GM12878 (cell line): ENCODE data around the gene GMIP. TPM values are rescaled to one million over a fixed set of nuclear protein-coding genes. Genes with fewer than 3 reads are reported as not detected.

Experiments used
- ATAC-seq: fragments of 200-7000 bp; cut with Tn5 transposase; 3 replicates; pipeline ENCODE4 v1.9.1; 2020; ENCODE audit warnings: mild to moderate bottlenecking, moderate library complexity
- BruUV-seq: library from RNA; stranded (reverse); fragments of 400-500 nt; replicated peaks from 2 replicates; lab custom pipeline; 2021; lab: Mats Ljungman, UMichigan
- CTCF ChIA-PET: fragments of 300-600 bp; sonication (Branson Sonifier 250); formaldehyde crosslinking; extraction: SDS; loops from one replicate; lab custom pipeline; 2021; ENCODE audit warnings: inconsistent platforms; lab: Yijun Ruan, JAX
- POLR2A ChIA-PET: fragments of 350-600 bp; formaldehyde crosslinking; extraction: SDS; loops from one replicate; lab custom pipeline; 2021; ENCODE audit warnings: inconsistent platforms; lab: Charles Lee
- RAD21 ChIA-PET: fragments of 300-600 bp; sonication (Branson Sonifier 250); formaldehyde crosslinking; loops from one replicate; lab custom pipeline; 2023; ENCODE audit warnings: antibody characterized with exemption; ENCODE audit not compliant: unreplicated experiment; lab: Charles Lee
- SMC1A ChIA-PET: fragments of 300-600 bp; sonication (Branson Sonifier 250); formaldehyde crosslinking; loops from one replicate; lab custom pipeline; 2023; ENCODE audit not compliant: unreplicated experiment, uncharacterized antibody; lab: Charles Lee
- DNase-seq: peaks from one replicate; pipeline ENCODE4 v3.0.0-alpha.2; 2011; ENCODE audit warnings: low read depth, low spot score
- FAIRE-seq: peaks from 3 replicates; lab custom pipeline; 2011; peaks lifted over from hg19 to GRCh38; lab: Jason Lieb, UNC
- H2AFZ ChIP-seq: 2 replicates; pipeline ENCODE4 v1.6.0; 2011; ENCODE audit warnings: low read depth, low read length, control low read depth; ENCODE audit not compliant: control insufficient read depth
- H3K27ac ChIP-seq: 2 replicates; pipeline ENCODE4 v1.5.1; 2011; ENCODE audit warnings: control low read depth; ENCODE audit not compliant: control insufficient read depth, insufficient read depth
- H3K27me3 ChIP-seq, 2 experiments: replicated peaks in 1 of 2; 2 replicates each; pipeline versions ENCODE4 v1.6.0 to v1.6.1; 2011; ENCODE audit warnings: low read length in 1 of 2; ENCODE audit not compliant: control insufficient read depth in 2 of 2, insufficient read depth in 2 of 2
- H3K36me3 ChIP-seq, 2 experiments: 2 replicates each; pipeline ENCODE4 v1.5.1; 2011; ENCODE audit warnings: low read length in 1 of 2; ENCODE audit not compliant: control insufficient read depth in 2 of 2, insufficient read depth in 2 of 2
- H3K4me1 ChIP-seq: 2 replicates; pipeline ENCODE4 v1.6.1; 2011; ENCODE audit warnings: mild to moderate bottlenecking, low read length, moderate library complexity, mixed read lengths; ENCODE audit not compliant: control insufficient read depth, insufficient read depth
- H3K4me2 ChIP-seq: 2 replicates; pipeline ENCODE4 v1.6.0; 2011; ENCODE audit warnings: control low read depth; ENCODE audit not compliant: control insufficient read depth, insufficient read depth
- H3K4me3 ChIP-seq: fragments of 200-600 bp; sonication (generic); 2 replicates; pipeline ENCODE4 v1.5.1; 2016
- H3K79me2 ChIP-seq: 2 replicates; pipeline ENCODE4 v1.6.0; 2011; ENCODE audit warnings: low read length; ENCODE audit not compliant: control insufficient read depth, insufficient read depth
- H3K9ac ChIP-seq: 2 replicates; pipeline ENCODE4 v1.8.0; 2011; ENCODE audit warnings: low read length, control low read depth, mixed read lengths; ENCODE audit not compliant: control insufficient read depth, insufficient read depth
- H3K9me3 ChIP-seq: replicated peaks from 3 replicates; pipeline ENCODE4 v1.5.1; 2011; ENCODE audit warnings: mild to moderate bottlenecking, low read length; ENCODE audit not compliant: control insufficient read depth, insufficient read depth
- H4K20me1 ChIP-seq: 2 replicates; pipeline ENCODE4 v1.6.0; 2011; ENCODE audit not compliant: control insufficient read depth, insufficient read depth
- ELK1 ChIP-seq: IDR thresholded peaks from 2 replicates; pipeline ENCODE4 v1.6.1; 2012; ENCODE audit warnings: low read depth, low read length, improper control_type of control experiment
- HDAC6 ChIP-seq: fragments of 200-600 bp; sonication (generic); IDR thresholded peaks from one replicate; pipeline ENCODE4 v1.8.0; 2017; ENCODE audit warnings: antibody characterized with exemption; ENCODE audit not compliant: unreplicated experiment
- MYB ChIP-seq: fragments of 150-350 bp; IDR thresholded peaks from 2 replicates; pipeline ENCODE4 v1.6.1; 2014; ENCODE audit warnings: mild to moderate bottlenecking, low read depth, low read length, borderline replicate concordance
- NBN ChIP-seq: fragments of 450-650 bp; IDR thresholded peaks from 2 replicates; pipeline ENCODE4 v1.6.1; 2016
- PML ChIP-seq: IDR thresholded peaks from 2 replicates; pipeline ENCODE4 v1.6.1; 2012; ENCODE audit warnings: low read length, inconsistent platforms
- POLR2AphosphoS5 ChIP-seq: IDR thresholded peaks from 2 replicates; pipeline ENCODE4 v1.6.1; 2011; ENCODE audit warnings: mild to moderate bottlenecking, low read length, inconsistent platforms
- SUZ12 ChIP-seq: fragments of 200-600 bp; sonication (generic); IDR thresholded peaks from one replicate; pipeline ENCODE4 v1.6.1; 2018; ENCODE audit warnings: antibody characterized with exemption, mild to moderate bottlenecking; ENCODE audit not compliant: unreplicated experiment
- WRNIP1 ChIP-seq: IDR thresholded peaks from 2 replicates; pipeline ENCODE4 v1.6.1; 2011; ENCODE audit warnings: low read depth, low read length, improper control_type of control experiment, borderline replicate concordance
- ZNF274 ChIP-seq: IDR thresholded peaks from one replicate; pipeline ENCODE4 v1.8.0; 2011; ENCODE audit not compliant: insufficient read length, insufficient read depth
- ZNF622 ChIP-seq: fragments of 450-650 bp; IDR thresholded peaks from 2 replicates; pipeline ENCODE4 v1.6.1; 2017; ENCODE audit warnings: mild to moderate bottlenecking, inconsistent platforms
- WGBS: methylation state at CpG from one replicate; pipeline ENCODE4 v1.1.6; 2016; ENCODE audit warnings: low lambda C conversion rate; ENCODE audit not compliant: insufficient replicate concordance, insufficient coverage; ENCODE audit errors: missing lambda C conversion rate; 5-methylcytosine and 5-hydroxymethylcytosine counted together
- in situ Hi-C: fragments of 300-500 bp; cut with MboI; formaldehyde crosslinking; loops from 9 replicates; pipeline ENCODE4 v1.14.3; 2018; ENCODE audit warnings: mixed read lengths
- intact Hi-C: fragments of 100-400 bp; cut with micrococcal nuclease; formaldehyde crosslinking; loops from one replicate; pipeline ENCODE4 v1.14.2; 2022; ENCODE audit not compliant: unreplicated experiment
- polyA plus RNA-seq, 11 experiments: library from polyadenylated mRNA; depleted of rRNA in 4 of 11; unstranded in 6 of 11; stranded (reverse) in 5 of 11; fragments of >200 nt; fragmentation: Nextera tagmentation in 4 of 11; fragmentation: Illumina TruSeq in 1 of 11; extraction: Ambion mirVana in 4 of 11; extraction: Trizol in 1 of 11; gene quantifications; 1 replicate in 1 of 11; 2 replicates in 10 of 11; pipeline versions ENCODE4 v1.2.1 to v1.2.3, GENCODE V29; 2011 to 2016; ENCODE audit warnings: inconsistent platforms in 2 of 11, missing spikeins in 2 of 11, low read depth in 1 of 11
- total RNA-seq, 4 experiments: library from RNA; depleted of rRNA in 3 of 4; stranded (reverse); fragments of >200 nt in 3 of 4; fragmentation: Illumina TruSeq in 1 of 4; extraction: Trizol in 1 of 4; gene quantifications; 2 replicates each; pipeline versions ENCODE4 v1.2.1 to v1.2.3, GENCODE V29; 2013 to 2021
- TF ChIP-seq, protein P1 (sequence below): fragments of 450-650 bp; IDR thresholded peaks from 2 replicates; pipeline ENCODE4 v1.6.1; 2018; ENCODE audit warnings: borderline replicate concordance, mild to moderate bottlenecking; ENCODE audit not compliant: partially characterized antibody
- TF ChIP-seq, protein P2 (sequence below): IDR thresholded peaks from 2 replicates; pipeline ENCODE4 v1.6.1; 2012; ENCODE audit warnings: low read length, inconsistent platforms

GMIP gene
- total and polyA plus RNA-seq, 10 of the 15 experiments (the other 5 are each of a cell fraction or from before 2014, with no cell fraction given): 1.5 to 63.5 (median 22.3) TPM

DNA sequence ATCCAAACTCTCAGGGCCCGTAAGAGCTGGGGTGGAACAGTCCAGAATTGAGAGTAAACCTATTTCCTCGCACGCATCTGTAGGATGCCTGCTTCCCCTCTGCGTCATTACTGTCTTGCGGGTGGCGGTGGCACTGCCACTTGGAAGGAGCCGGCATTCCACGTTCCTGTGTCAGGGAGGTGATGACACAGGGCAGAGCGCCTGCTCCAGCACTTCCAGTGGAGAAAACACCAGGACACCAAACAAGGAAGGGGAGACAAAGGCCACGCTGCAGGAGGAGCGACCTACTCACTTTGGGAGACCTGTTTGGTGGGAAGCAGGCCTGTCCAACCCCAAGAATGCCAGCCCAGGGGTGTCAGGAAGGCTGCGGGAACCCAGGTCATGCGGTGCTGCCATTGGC lies 62.1 kb downstream of the GMIP start:
- in situ Hi-C loops: no loop called here
- Histone ChIP-seq H3K36me3 (no peaks in the 10 kb centered on the region; a peak in 1 of 4 replicates), H3K4me3 (no peak overlapping the region), H3K79me2 (no peaks in the 10 kb centered on the region), H2AFZ (no peak overlapping the region), H4K20me1 (no peaks in the 10 kb centered on the region)
- BruUV-seq: no TSS peak
- intact Hi-C loops: no loop called here
- 97% methylated on average over 13 of the region's 13 CpGs for whole genome bisulfite sequencing
- ChIA-PET CTCF (no interaction called here), RAD21 (no interaction called here), POLR2A (no interaction called here), SMC1A (no interaction called here)
- FAIRE-seq: no peak
- no peak for DNase-seq
- TF ChIP-seq ELK1 (no peak), WRNIP1 (no peak), POLR2AphosphoS5 (no peak), SUZ12 (no peak), PML (no peak), ZNF622 (no peak), ZNF274 (no peak), NBN (no peak), MYB (no peak), HDAC6 (no peak)
- TF ChIP-seq, protein P1, sequence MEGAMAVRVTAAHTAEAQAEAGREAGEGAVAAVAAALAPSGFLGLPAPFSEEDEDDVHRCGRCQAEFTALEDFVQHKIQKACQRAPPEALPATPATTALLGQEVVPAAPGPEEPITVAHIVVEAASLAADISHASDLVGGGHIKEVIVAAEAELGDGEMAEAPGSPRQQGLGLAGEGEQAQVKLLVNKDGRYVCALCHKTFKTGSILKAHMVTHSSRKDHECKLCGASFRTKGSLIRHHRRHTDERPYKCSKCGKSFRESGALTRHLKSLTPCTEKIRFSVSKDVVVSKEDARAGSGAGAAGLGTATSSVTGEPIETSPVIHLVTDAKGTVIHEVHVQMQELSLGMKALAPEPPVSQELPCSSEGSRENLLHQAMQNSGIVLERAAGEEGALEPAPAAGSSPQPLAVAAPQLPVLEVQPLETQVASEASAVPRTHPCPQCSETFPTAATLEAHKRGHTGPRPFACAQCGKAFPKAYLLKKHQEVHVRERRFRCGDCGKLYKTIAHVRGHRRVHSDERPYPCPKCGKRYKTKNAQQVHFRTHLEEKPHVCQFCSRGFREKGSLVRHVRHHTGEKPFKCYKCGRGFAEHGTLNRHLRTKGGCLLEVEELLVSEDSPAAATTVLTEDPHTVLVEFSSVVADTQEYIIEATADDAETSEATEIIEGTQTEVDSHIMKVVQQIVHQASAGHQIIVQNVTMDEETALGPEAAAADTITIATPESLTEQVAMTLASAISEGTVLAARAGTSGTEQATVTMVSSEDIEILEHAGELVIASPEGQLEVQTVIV: no peak
- TF ChIP-seq, protein P2, sequence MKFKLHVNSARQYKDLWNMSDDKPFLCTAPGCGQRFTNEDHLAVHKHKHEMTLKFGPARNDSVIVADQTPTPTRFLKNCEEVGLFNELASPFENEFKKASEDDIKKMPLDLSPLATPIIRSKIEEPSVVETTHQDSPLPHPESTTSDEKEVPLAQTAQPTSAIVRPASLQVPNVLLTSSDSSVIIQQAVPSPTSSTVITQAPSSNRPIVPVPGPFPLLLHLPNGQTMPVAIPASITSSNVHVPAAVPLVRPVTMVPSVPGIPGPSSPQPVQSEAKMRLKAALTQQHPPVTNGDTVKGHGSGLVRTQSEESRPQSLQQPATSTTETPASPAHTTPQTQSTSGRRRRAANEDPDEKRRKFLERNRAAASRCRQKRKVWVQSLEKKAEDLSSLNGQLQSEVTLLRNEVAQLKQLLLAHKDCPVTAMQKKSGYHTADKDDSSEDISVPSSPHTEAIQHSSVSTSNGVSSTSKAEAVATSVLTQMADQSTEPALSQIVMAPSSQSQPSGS: no peak
- TF ChIP-seq, all 136 proteins: peak for 0
- H3K27ac ChIP-seq: no peak overlapping the region
- H3K4me2 ChIP-seq: no peak overlapping the region
- H3K4me1 ChIP-seq: no peaks in the 10 kb centered on the region
- H3K9ac ChIP-seq: no peak overlapping the region
- H3K27me3 ChIP-seq: no peaks in the 10 kb centered on the region
- no peak for ATAC-seq
- H3K9me3 ChIP-seq: no peaks in the 10 kb centered on the region
